Motor neuron (in vitro differentiated cells): ENCODE measurements around the gene RFPL2. TPM values are rescaled to one million over a fixed set of nuclear protein-coding genes. Genes with fewer than 3 reads are reported as not detected.
A peak's percentile ranks its signal among the peaks of the same experiment; 100 is the strongest.
"Not testable (repeated sequence)": the region's sequence is repeated elsewhere in the genome, so short reads cannot be mapped to it uniquely, and the experiment has no call there.

Experiments
- ATAC-seq, 8 experiments: fragments of 200-7000 bp; cut with Tn5 transposase; replicated peaks in 6 of 8; 2 replicates each; pipeline ENCODE4 v1.8.0; 2021; ENCODE audit warnings: mild to moderate bottlenecking in 8 of 8, moderate library complexity in 8 of 8
- H3K27ac ChIP-seq, 2 donors: fragments of 250-450 bp; sonication (Bioruptor Pico); 2 replicates each; pipeline ENCODE4 v1.9.0; 2021; ENCODE audit warnings: antibody characterized with exemption in 2 of 2, mild to moderate bottlenecking in 2 of 2, moderate library complexity in 1 of 2
- H3K4me1 ChIP-seq, 2 donors: fragments of 250-450 bp; sonication (Bioruptor Pico); replicated peaks in 1 of 2; 2 replicates each; pipeline ENCODE4 v1.6.1; 2021; ENCODE audit warnings: antibody characterized with exemption in 2 of 2, mild to moderate bottlenecking in 2 of 2, moderate library complexity in 1 of 2
- H3K4me3 ChIP-seq, 5 donors: fragments of 250-450 bp; sonication (Bioruptor Pico); 2 replicates each; pipeline ENCODE4 v1.9.0; 2021; ENCODE audit warnings: antibody characterized with exemption in 5 of 5, mild to moderate bottlenecking in 5 of 5, moderate library complexity in 4 of 5
- WGBS, 10 experiments: fragments of 450-650 bp; shearing (Covaris generic); methylation state at CpG; one replicate each; pipeline ENCODE4 v1.0.0; 2022; 5-methylcytosine and 5-hydroxymethylcytosine counted together
- in situ Hi-C, 9 experiments: fragments of 400-800 bp; cut with MboI; loops; one replicate each; pipeline ENCODE4 v1.15.0; 2021; ENCODE audit warnings: low sequenced_read_pairs in 9 of 9, low pct_unique_long_range_greater_than_20kb in 2 of 9; ENCODE audit not compliant: unreplicated experiment in 9 of 9
- total RNA-seq, 8 experiments: library from RNA; unstranded; fragments of 300-600 nt; gene quantifications; 2 replicates each; pipeline versions ENCODE4 v1.2.3 to v1.2.4, GENCODE V29; 2022

Gene RFPL2
- total RNA-seq, 8 experiments from 2014 or later = 0.42 to 1.3 (median 0.89) TPM; not detected in 2

DNA sequence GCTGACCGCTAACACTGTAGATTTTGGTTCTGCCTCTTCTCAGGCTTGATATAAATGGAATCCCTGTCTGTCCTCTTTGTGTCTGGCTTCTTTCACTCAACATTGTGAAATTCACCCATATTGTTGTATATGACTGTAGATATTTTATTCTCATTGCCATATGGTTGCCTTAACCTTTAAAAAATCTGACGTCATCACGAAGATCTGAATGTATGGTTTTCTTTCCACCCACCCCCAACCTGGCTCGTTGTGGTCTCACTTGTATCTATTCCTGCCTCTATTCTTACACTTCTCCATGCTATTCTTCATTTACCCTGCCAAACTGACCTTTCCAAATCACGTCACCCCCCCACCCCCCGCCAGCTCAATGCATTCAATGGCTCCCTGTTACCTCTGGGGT, 23.8 kb downstream of the RFPL2 start:
- 0 to 95% (median 50%) methylated on average over 1 to 4 of the region's 6 CpGs; no CpG with 5 or more reads in 5 of the 10 experiments for WGBS, 10 experiments
- in situ Hi-C loops = no loop called here

DNA sequence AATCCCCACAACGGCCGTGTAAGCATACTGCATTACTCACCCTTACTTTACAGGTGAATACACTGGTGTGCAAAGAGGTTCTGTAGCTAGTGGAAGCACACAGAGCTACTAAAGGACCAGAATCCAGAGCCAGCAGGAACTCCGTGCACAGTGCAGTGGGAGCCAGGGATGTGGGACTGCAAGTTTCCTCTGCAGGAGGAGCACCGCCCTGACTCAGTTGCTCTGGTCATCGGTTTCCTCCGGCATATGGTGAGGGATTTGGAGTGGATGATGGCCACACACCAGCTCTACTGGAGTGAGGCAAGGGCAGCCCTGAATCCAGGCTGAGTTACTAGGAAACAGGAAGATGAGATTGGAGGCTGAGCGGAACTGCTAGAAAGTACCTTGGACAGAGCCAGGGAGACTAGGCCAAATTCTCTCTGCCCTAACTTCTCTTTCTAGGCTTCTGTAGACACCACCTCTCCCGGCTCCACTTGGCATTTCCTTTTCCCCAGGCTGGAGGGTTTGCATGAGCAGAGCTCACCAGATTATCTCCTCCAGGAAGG, 27.6 kb downstream of the RFPL2 start:
- H3K4me1 ChIP-seq = peaks cover 0 to 3% of the 10 kb centered on the region in 2 donors
- in situ Hi-C loops = no loop called here
- ATAC-seq = no peak
- 46 to 86% (median 67%) methylated on average over 1 to 4 of the region's 8 CpGs; no CpG with 5 or more reads in 5 of the 10 experiments for WGBS, 10 experiments
- no peak overlapping the region for H3K27ac ChIP-seq
- H3K4me3 ChIP-seq = no peak overlapping the region

More for the DNA sequence above, 23.8 kb downstream of the RFPL2 start:
- Histone ChIP-seq H3K4me1 (peaks cover 0 to 1% of the 10 kb centered on the region in 2 donors), H3K4me3 (no peak overlapping the region), H3K27ac (no peak overlapping the region)
- no peak for ATAC-seq

DNA sequence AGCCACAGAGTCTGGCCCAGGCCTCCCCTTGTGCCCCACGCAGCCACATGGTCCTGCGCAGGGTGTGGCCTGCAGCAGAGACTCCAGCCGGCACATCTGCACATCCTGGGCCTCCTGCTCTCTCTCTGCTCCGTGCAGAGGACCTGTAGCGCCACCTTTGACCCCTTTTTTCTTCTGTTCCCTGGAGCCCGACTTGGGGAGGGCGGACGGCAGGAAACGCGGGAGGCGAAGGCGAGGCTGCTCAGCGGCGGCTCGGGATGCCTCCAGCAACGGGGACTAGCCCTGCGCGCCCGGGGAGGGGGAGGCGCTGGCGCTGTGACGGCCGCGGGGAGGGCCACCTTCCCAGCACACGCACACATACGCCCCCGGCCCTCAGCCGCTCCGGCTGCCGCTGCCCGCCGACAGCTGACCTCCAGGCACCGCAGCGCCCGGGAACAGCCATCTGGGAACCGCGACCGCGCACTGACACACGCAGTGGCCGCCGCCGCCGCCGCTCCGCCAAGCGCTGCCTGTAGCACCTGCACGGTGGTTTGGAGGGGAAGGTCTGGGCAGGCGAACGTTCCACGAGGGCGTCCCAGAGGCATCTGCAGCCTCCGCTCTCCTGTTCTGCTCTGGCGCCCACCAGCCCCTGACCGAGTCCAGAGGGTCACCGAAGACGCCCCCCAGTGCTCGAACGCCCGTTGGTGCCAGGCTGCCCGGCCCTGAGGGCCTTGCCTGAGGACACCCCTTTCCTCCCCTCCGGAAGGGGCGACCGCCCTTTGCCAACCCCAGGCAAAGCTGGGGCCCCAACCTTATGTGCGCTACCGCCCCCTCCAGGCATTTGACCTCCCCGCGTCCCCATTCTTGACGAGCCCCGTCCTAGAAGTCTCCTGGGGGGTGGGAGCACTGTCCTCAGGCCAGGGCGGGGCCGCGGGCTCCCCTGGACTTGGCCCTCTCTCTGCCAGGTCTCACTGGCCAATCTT, 28.9 kb downstream of the RFPL2 start:
- WGBS, 10 experiments = 0 to 17% (median 2%) methylated on average over 1 to 14 of the region's 73 CpGs; no CpG with 5 or more reads in 2 of the 10 experiments
- peak; percentile 57 to 93 (median 88) for ATAC-seq
- H3K27ac ChIP-seq = no peak overlapping the region
- H3K4me3 ChIP-seq = peak overlapping the region; percentile 15 to 31 (median 27)
- H3K4me1 ChIP-seq = peaks cover 0 to 3% of the 10 kb centered on the region in 2 donors
- in situ Hi-C loops = no loop called here

DNA sequence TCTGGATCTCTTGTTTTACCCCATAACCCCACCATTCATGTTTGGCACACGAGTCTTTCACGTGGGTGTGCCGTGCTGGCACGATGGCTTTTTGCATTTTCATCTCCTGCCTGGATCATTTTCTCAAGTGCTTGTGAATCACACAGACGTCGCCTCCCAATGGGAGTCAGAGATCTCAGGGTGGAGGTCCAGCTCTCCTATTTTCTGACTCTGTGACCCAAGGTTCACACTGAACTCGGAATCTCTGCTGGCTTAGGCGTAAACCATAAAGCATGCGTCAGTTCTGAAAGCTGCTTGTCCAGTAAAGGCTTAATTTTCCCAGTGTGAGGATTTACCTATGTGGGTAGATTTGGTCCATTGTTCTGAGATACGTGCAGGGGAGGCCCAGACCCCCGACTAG, 29.8 kb downstream of the RFPL2 start:
- in situ Hi-C loops = no loop called here
- Histone ChIP-seq H3K27ac (no peak overlapping the region), H3K4me3 (no peak overlapping the region), H3K4me1 (peaks cover 0 to 3% of the 10 kb centered on the region in 2 donors)
- ATAC-seq = peak in 2 of 8 experiments; percentile 74 to 76
- 23 to 100% (median 78%) methylated on average over 3 to 9 of the region's 11 CpGs; no CpG with 5 or more reads in 2 of the 10 experiments for WGBS, 10 experiments

DNA sequence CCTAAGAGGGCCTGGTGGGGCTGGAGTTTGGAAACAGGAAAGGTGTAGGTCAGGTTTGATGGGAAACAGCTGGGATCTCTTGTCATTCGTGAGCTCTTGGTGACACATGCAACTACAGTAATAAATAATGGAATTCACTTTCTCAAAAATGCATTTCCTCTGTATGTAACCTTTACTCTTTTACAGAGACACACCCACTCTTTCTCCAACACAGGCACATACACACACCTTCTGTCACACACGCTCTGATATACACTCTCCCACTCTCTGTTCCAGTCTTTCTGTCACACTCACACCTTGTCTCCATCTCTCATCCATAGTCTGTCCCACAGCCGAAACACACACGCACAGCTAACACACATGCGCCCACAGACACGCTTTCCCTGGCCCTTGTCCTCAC, 39.2 kb downstream of the RFPL2 start:
- in situ Hi-C loops = no loop called here
- Histone ChIP-seq H3K27ac (no peak overlapping the region), H3K4me3 (no peak overlapping the region), H3K4me1 (peaks cover 0 to 2% of the 10 kb centered on the region in 2 donors)
- WGBS, 10 experiments = 0 to 91% (median 69%) methylated on average over 1 to 5 of the region's 6 CpGs; no CpG with 5 or more reads in 3 of the 10 experiments
- peak in 2 of 8 experiments; percentile 63 to 69 for ATAC-seq

DNA sequence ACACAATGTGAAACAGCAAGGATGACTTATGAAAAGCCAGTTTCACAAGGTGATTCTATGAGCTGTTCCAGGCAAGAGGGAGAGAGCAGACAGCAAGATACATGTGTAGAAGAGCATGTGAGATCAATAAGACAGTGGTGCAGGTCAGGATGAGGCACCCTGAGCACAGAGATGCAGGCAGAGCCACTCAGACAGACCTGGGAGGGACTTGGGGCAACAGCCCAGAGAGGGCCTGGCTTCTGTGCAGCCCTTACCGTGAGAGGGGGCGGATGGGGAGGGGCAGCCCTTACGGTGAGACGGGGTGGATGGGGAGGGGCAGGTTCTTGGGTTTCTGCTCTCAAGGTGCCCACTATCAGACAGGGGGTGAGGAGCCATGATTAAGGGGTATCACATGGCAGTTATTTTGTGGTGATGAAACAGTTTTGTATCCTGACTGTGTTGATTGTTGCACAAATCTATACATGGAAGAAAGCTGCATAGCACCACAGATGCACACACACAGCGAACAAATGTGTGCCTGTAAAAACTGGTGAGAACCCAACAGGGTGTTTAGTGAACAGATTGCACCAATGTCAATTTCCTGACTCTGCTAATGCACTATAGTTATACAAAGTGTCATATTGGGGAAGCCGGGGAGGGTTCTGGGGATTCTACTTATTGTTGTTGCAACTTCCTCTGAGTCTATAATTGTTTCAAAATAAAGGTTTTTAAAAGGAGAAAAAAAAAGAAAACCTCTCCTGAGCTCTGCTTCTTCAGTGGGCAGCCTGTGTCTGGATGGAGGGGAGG, 40.6 kb downstream of the RFPL2 start:
- WGBS, 10 experiments = 14 to 100% (median 67%) methylated on average over 1 to 2 of the region's 6 CpGs; no CpG with 5 or more reads in 4 of the 10 experiments
- in situ Hi-C loops = no loop called here
- peaks cover 0 to 2% of the 10 kb centered on the region in 2 donors for H3K4me1 ChIP-seq
- peak in 5 of 8 experiments; percentile 74 to 90 (median 81) for ATAC-seq
- H3K4me3 ChIP-seq = no peak overlapping the region
- no peak overlapping the region for H3K27ac ChIP-seq

DNA sequence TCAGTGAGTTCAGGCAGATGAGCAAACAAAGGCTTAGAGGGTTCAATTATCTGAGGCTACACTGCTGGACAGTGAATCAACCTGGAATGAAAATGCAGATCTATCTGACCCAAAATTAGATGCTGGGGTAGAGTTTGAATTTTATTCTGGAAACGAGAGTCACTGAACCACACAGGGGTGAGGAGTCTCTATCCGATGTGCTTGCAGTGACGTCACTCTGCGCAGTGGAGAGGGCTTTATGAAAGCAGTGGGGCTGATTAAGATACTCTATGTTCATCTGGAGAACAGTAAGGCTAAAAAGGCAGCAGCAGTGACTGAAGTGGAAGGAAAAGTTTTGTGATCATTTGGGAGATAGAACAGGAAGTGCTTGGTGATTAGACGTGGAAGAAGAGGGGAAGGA, 44.5 kb downstream of the RFPL2 start:
- 93 to 94% methylated on average over 2 to 3 of the region's 5 CpGs; no CpG with 5 or more reads in 8 of the 10 experiments for WGBS, 10 experiments

DNA sequence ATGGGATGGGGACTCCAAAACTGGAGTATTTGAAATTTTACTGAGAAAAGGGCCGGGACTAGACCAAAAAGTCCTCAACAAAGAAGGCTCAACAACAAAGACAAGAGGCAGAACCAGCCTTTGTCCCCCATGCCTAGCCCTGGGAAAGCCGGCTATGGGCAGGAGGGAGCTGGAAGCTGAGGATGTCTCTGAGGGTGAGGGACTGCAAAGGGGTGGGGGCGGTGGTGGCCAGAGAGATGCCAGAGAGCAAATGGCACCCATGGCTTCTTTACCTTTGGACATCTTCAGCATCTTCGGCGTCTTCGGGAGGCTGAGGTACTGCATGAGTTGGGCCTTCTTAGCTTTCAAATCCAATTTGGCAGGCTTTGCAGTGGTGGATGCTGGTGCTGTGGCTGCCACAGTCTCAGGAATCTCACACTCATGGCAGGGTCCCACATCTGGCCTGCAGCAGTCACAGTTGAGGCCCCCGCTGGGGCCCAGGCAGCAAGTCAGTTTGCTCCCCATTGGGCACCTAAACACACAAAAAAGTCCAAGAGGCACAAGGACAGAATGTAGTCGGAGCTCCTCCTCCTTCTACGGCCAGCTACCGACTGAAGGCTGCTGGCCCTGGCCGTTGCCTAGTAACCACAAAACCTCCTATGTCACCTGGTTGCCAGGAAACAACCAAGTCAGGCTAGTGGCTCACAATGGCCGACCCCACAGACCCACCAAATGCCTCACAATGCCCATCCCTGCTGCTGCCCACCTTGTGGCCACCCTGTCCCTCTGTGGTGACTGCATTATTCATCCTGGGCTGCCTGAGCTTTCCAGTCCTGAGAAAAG, 46.0 kb downstream of the RFPL2 start, which contains the start of gene C22orf42:
C22orf42 (minus strand) TSS at position 592 of the 822 bp plus-strand sequence; CDS start at position 504, 88 bp downstream.
- Histone ChIP-seq H3K4me1 (peaks cover 0 to 4% of the 10 kb centered on the region in 2 donors), H3K27ac (no peak within 1 kb of the TSS), H3K4me3 (no peak within 1 kb of the TSS)
- WGBS, 10 experiments = 19 to 95% (median 52%) methylated on average over 2 to 6 of the region's 12 CpGs; no CpG with 5 or more reads in 4 of the 10 experiments
- ATAC-seq = peak in 5 of 8 experiments; percentile 78 to 91 (median 88)
- in situ Hi-C loops = no loop called here

More for the DNA sequence above, 44.5 kb downstream of the RFPL2 start:
- ATAC-seq, H3K4me1 ChIP-seq, H3K27ac ChIP-seq, in situ Hi-C loops, H3K4me3 ChIP-seq: not testable (repeated sequence)

DNA sequence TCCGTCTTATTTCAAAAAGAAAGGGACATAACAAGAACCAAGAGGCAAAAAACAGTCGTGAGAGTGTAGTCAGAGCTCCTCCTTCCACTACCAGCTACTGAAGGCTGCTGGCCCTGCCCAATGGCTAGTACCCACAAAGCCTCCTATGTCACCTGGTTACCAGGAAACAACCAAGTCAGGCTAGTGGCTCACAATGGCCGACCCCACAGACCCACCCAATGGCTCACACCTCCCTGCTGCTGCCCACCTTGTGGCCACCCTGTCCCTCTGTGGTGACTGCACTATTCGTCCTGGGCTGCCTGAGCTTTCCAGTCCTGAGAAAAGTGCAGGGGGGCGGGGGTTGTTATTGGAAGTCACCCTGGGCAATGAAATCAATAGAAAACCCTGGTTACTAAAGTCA, 47.2 kb downstream of the RFPL2 start:
- H3K4me1 ChIP-seq, ATAC-seq, H3K4me3 ChIP-seq, H3K27ac ChIP-seq, in situ Hi-C loops: not testable (repeated sequence)
- WGBS, 10 experiments = 100% methylated on average over 1 of the region's 5 CpGs; no CpG with 5 or more reads in 9 of the 10 experiments

DNA sequence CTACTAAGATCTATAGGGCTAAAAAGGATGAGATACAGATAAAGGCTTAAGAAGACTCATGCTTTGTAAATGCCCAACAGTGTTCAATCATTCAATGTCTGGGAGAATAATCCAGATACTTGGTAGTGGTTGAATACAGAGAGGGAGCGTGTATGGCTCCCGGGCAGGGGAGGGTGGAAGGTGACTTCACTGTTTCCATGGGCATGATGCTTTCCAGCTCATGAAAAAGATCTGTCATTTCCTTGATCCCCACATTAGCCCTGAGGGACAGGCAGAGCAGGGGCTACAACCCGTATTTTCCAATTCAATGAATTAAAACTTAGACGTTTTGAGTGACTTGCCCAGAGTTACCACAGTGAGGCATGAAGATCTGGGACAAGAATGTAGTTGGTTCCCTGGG, 50.1 kb downstream of the RFPL2 start:
- WGBS, 10 experiments = 0 to 100% (median 82%) methylated on average over 1 to 4 of the region's 4 CpGs; no CpG with 5 or more reads in 4 of the 10 experiments
- ATAC-seq = peak in 1 of 8 experiments; percentile 59
- H3K4me1 ChIP-seq, H3K4me3 ChIP-seq, in situ Hi-C loops, H3K27ac ChIP-seq: not testable (repeated sequence)

DNA sequence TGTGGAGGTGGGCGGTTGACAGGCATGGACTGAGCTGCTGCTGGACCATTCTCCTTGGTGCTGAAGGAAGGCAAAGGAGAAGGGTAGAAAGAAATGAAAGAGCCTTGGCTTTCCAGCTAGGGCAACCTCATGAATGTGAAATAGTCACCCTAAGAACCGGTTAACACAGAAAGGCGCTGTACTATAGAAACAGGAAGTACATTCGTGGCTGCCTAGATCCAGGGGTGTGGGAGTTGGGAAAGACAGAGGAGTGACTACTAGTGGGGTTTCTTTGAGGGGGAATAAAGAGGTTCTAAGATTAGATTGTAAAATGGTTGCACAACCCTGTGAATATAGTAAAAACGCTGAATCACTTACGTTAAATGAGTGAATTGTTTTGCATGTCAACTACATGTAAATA, 53.2 kb downstream of the RFPL2 start:
- WGBS, 10 experiments = 40 to 82% (median 68%) methylated on average over 1 to 5 of the region's 6 CpGs; no CpG with 5 or more reads in 2 of the 10 experiments
- H3K4me3 ChIP-seq, ATAC-seq, H3K4me1 ChIP-seq, H3K27ac ChIP-seq, in situ Hi-C loops: not testable (repeated sequence)

DNA sequence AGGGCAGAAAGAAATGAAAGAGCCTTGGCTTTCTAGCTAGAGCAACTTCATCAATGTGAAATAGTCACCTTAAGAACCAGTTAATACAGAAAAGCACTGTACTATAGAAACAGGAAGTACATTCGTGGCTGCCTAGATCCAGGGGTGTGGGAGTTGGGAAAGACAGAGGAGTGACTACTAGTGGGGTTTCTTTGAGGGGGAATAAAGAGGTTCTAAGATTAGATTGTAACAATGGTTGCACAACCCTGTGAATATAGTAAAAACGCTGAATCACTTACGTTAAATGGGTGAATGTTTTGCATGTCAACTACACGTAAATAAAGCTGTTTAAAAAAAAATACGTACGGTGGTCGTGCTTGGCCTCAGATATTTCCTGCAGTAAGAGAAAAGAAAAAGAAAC, 54.2 kb downstream of the RFPL2 start:
- ATAC-seq, in situ Hi-C loops, H3K4me1 ChIP-seq, H3K4me3 ChIP-seq, H3K27ac ChIP-seq: not testable (repeated sequence)
- 62 to 64% methylated on average over 6 to 7 of the region's 7 CpGs; no CpG with 5 or more reads in 8 of the 10 experiments for WGBS, 10 experiments
